ENCODE results near the gene MAGI2. TPM values are rescaled to one million over a fixed set of nuclear protein-coding genes. Genes with fewer than 3 reads are reported as not detected.

The MAGI2 gene
- total RNA-seq, 1 experiment from 2014 or later, result 14.3 TPM

DNA sequence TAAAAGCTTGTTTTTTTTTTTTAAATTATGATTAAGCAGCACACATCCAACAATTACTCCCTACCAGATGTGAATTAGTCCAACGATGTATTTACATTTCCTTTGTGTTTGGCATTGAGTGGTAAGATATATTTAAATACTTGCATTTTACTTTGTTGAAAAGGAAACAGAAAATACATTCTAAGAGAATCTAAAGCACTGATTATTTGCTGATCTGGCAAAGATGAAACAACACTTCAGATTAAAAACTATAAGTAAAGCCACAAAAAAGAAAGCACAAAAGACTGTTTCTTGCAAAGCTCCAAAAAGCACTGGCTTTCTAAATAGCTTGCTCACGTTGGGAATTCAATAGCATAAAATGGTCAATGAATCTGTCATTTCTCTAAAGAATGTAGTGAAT, 1188.4 kb downstream of the MAGI2 start:
- Histone ChIP-seq H4K5ac (ENCODE audit: insufficient read length, low read depth, low read length) (no peak overlapping the region), H3K4me2 (ENCODE audit: insufficient read depth, insufficient read length, low read length) (no peak overlapping the region), H2BK120ac (ENCODE audit: low read depth, low read length, poor library complexity, severe bottlenecking) (no peak overlapping the region), H3K23me2 (ENCODE audit: insufficient read length, low read depth, low read length, poor library complexity, severe bottlenecking) (no peaks in the 10 kb centered on the region), H2BK5ac (ENCODE audit: insufficient read length, low read length) (no peak overlapping the region), H2BK15ac (ENCODE audit: low read depth, low read length) (no peak overlapping the region), H3K18ac (ENCODE audit: insufficient read length, low read depth, low read length) (no peak overlapping the region), H2BK20ac (ENCODE audit: low read depth, low read length, poor library complexity, severe bottlenecking) (no peak overlapping the region), H3K4me1 (ENCODE audit: insufficient read depth, low read length) (no peaks in the 10 kb centered on the region), H2BK12ac (ENCODE audit: insufficient read length, low read depth, low read length) (no peak overlapping the region), H2AK5ac (ENCODE audit: insufficient read length, low read length) (no peak overlapping the region), H3K14ac (ENCODE audit: insufficient read depth, low read length) (no peak overlapping the region), H3K27me3 (ENCODE audit: insufficient read depth, low read length) (no peaks in the 10 kb centered on the region), H2AFZ (ENCODE audit: low read length) (no peak overlapping the region), H4K91ac (ENCODE audit: insufficient read length, low read depth, low read length) (no peak overlapping the region), H4K8ac (replicated peaks; ENCODE audit: insufficient read length, low read depth, low read length) (no peak overlapping the region), H3K9me3 (ENCODE audit: control insufficient read depth, low read depth, low read length) (no peaks in the 10 kb centered on the region), H3K79me2 (ENCODE audit: insufficient read depth, low read length) (no peaks in the 10 kb centered on the region), H3K9ac (ENCODE audit: extremely low read depth, insufficient read length, low read length) (no peak overlapping the region), H3K4ac (ENCODE audit: low read depth, low read length) (no peak overlapping the region), H4K20me1 (ENCODE audit: control insufficient read depth, insufficient read depth, insufficient read length) (no peaks in the 10 kb centered on the region), H3T11ph (ENCODE audit: low read length) (no peak overlapping the region), H3K27ac (ENCODE audit: insufficient read length, low read depth, low read length) (no peak overlapping the region), H3K23ac (ENCODE audit: insufficient read length, low read depth, low read length) (no peak overlapping the region), H3K56ac (ENCODE audit: insufficient read length, low read depth, low read length) (no peak overlapping the region), H3K79me1 (ENCODE audit: insufficient read depth, low read depth, low read length, poor library complexity, severe bottlenecking) (no peaks in the 10 kb centered on the region)
- H3K4me1 Mint-ChIP-seq, result peaks cover 7 to 8% of the 10 kb centered on the region in 2 experiments; a peak in 3 of 4 replicates
- WGBS (ENCODE audit: extremely low coverage, insufficient read length, low lambda C conversion rate), result no CpG with 5 or more reads among the region's 2 CpGs
- TF ChIP-seq, protein P1, sequence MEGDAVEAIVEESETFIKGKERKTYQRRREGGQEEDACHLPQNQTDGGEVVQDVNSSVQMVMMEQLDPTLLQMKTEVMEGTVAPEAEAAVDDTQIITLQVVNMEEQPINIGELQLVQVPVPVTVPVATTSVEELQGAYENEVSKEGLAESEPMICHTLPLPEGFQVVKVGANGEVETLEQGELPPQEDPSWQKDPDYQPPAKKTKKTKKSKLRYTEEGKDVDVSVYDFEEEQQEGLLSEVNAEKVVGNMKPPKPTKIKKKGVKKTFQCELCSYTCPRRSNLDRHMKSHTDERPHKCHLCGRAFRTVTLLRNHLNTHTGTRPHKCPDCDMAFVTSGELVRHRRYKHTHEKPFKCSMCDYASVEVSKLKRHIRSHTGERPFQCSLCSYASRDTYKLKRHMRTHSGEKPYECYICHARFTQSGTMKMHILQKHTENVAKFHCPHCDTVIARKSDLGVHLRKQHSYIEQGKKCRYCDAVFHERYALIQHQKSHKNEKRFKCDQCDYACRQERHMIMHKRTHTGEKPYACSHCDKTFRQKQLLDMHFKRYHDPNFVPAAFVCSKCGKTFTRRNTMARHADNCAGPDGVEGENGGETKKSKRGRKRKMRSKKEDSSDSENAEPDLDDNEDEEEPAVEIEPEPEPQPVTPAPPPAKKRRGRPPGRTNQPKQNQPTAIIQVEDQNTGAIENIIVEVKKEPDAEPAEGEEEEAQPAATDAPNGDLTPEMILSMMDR (conservative IDR thresholded peaks at IDR 0.05), result no peak
- H3K9me3 Mint-ChIP-seq, result peaks cover 0 to 4% of the 10 kb centered on the region in 2 experiments; a peak in 4 of 5 replicates
- no peaks in the 10 kb centered on the region for H3K27me3 Mint-ChIP-seq (ENCODE audit: low read depth)
- H3K27ac Mint-ChIP-seq, result no peak overlapping the region
- DNase-seq, result no peak
- no peaks in the 10 kb centered on the region; a peak in 1 of 7 replicates for H3K36me3 Mint-ChIP-seq (ENCODE audit: insufficient read depth in 1 of 3, low read depth in 3 of 3)
- H3K4me3 Mint-ChIP-seq, result no peak overlapping the region
